Measurements from ENCODE around the gene MTOR.

DNA sequence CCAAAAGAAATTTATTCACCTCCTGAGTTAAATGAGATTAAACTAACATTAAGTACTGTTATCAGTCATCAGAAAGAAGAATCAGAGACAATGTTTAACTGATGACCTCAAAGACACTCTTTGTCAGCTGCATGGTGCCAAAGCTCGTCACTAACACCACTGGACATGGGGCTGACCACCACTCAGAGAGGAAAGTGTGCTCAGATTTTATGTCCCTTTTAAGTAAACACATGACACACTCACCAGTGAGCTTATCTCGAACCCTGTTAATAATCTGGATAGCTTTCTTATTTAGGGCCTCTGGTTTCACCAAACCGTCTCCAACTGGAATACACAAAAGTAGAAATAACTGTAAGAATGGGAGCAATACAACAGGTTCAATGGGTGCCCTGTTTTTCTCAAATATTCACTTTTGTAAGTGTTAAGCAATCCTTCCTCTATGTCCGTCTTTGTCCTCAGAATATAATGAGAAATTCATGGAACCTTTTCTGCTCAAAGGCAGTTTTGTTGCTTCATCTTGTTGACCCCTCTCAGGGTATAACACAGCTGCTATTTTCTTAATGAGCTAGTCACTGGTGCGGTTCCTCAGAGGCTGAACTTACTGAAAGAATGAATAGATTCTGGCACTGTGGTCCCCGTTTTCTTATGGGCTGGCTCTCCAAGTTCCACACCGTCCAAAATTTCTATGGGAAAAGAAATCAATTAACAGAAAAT is 153.1 kb downstream of the MTOR start:
- TF ChIP-seq EP300 (IDR thresholded peaks at IDR 0.05) (no peak), POLR2A (IDR thresholded peaks at IDR 0.05) (no peak)
- TF ChIP-seq, protein P1, sequence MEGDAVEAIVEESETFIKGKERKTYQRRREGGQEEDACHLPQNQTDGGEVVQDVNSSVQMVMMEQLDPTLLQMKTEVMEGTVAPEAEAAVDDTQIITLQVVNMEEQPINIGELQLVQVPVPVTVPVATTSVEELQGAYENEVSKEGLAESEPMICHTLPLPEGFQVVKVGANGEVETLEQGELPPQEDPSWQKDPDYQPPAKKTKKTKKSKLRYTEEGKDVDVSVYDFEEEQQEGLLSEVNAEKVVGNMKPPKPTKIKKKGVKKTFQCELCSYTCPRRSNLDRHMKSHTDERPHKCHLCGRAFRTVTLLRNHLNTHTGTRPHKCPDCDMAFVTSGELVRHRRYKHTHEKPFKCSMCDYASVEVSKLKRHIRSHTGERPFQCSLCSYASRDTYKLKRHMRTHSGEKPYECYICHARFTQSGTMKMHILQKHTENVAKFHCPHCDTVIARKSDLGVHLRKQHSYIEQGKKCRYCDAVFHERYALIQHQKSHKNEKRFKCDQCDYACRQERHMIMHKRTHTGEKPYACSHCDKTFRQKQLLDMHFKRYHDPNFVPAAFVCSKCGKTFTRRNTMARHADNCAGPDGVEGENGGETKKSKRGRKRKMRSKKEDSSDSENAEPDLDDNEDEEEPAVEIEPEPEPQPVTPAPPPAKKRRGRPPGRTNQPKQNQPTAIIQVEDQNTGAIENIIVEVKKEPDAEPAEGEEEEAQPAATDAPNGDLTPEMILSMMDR (IDR thresholded peaks at IDR 0.05): no peak
